Gastrocnemius medialis (tissue), 4 donors: Measurements from ENCODE around the gene RBP4. TPM values are rescaled to one million over a fixed set of nuclear protein-coding genes. Genes with fewer than 3 reads are reported as not detected.

Experiments
- ATAC-seq, 2 donors: fragments of 150-250 bp; one replicate each; pipeline ENCODE4 v1.9.1; 2016
- DNase-seq, 2 donors: peaks; one replicate each; pipeline ENCODE4 v3.0.0-alpha.2; 2019
- H3K27ac ChIP-seq, 4 donors: fragments of 200-600 bp; sonication (generic); 1 replicate in 1 of 4; 2 replicates in 3 of 4; pipeline ENCODE4 v1.5.1; 2016 to 2018; ENCODE audit warnings: mild to moderate bottlenecking in 2 of 4, moderate library complexity in 1 of 4
- H3K27me3 ChIP-seq, 3 donors: fragments of 200-600 bp; sonication (generic) in 2 of 3; 1 replicate in 1 of 3; 2 replicates in 2 of 3; pipeline versions ENCODE4 v1.5.1 to v1.6.0; 2016 to 2019; ENCODE audit warnings: mild to moderate bottlenecking in 1 of 3, moderate library complexity in 1 of 3
- H3K36me3 ChIP-seq, 2 donors: fragments of 200-600 bp; sonication (generic) in 1 of 2; one replicate each; pipeline ENCODE4 v1.5.1; 2017 to 2018
- H3K4me1 ChIP-seq, 2 donors: fragments of 200-600 bp; sonication (generic) in 1 of 2; one replicate each; pipeline ENCODE4 v1.5.1; 2016 to 2017; ENCODE audit warnings: mild to moderate bottlenecking in 2 of 2
- H3K4me3 ChIP-seq, 4 donors: fragments of 200-600 bp; sonication (generic) in 3 of 4; 1 replicate in 1 of 4; 2 replicates in 3 of 4; pipeline ENCODE4 v1.5.1; 2016 to 2019; ENCODE audit warnings: mild to moderate bottlenecking in 2 of 4
- H3K9me3 ChIP-seq, 3 donors: fragments of 200-600 bp; sonication (generic) in 2 of 3; 1 replicate in 1 of 3; 2 replicates in 2 of 3; pipeline ENCODE4 v1.5.1; 2016 to 2019
- CTCF ChIP-seq, 5 experiments: fragments of 450-650 bp in 3 of 5; fragments of 200-600 bp in 2 of 5; sonication (generic) in 2 of 5; IDR thresholded peaks in 4 of 5; conservative IDR thresholded peaks in 1 of 5; 1 replicate in 4 of 5; 2 replicates in 1 of 5; pipeline ENCODE4 v1.5.1; 2016 to 2019; ENCODE audit warnings: antibody characterized with exemption in 5 of 5, mild to moderate bottlenecking in 3 of 5, moderate library complexity in 3 of 5
- POLR2A ChIP-seq, 2 donors: fragments of 450-650 bp; IDR thresholded peaks; one replicate each; pipeline ENCODE4 v1.6.1; 2017; ENCODE audit warnings: antibody characterized with exemption in 2 of 2, mild to moderate bottlenecking in 2 of 2, moderate library complexity in 2 of 2
- in situ Hi-C, 4 donors: fragments of 200-750 bp; cut with MboI; loops; one replicate each; pipeline versions ENCODE4 v1.15.0 to v1.8.0; 2017; ENCODE audit warnings: low sequenced_read_pairs in 4 of 4
- intact Hi-C: fragments of 100-400 bp; cut with DNase I; formaldehyde crosslinking; loops from one replicate; pipeline ENCODE4 v1.15.1; 2023; ENCODE audit warnings: low total_unique reads
- total RNA-seq, 4 donors: library from RNA; depleted of rRNA; stranded (reverse); fragments of >200 nt; gene quantifications; one replicate each; pipeline versions ENCODE4 v1.1.0 to v1.2.3, GENCODE V29; 2016

RBP4 gene
- total RNA-seq, 4 donors from 2014 or later, result 3.8 to 16.2 (median 7.7) TPM

GRCh38 chr10:93604146-93604545, 3.1 kb upstream of the RBP4 start:
- Histone ChIP-seq H3K36me3 (no peaks in the 10 kb centered on the region), H3K27ac (no peak overlapping the region), H3K4me1 (peaks cover 0 to 9% of the 10 kb centered on the region in 2 donors), H3K27me3 (peaks cover 25 to 33% (median 27%) of the 10 kb centered on the region in 3 donors), H3K9me3 (no peaks in the 10 kb centered on the region), H3K4me3 (no peak overlapping the region)
- DNase-seq (no peak), ATAC-seq (no peak)
- TF ChIP-seq POLR2A (IDR thresholded peaks at IDR 0.05) (no peak), CTCF (IDR thresholded peaks at IDR 0.05 in 4 of 5, conservative IDR thresholded peaks at IDR 0.05 in 1 of 5) (no peak)
- intact Hi-C loops, result no loop called here
- in situ Hi-C loops, result no loop called here

- H3K36me3 ChIP-seq, result no peaks in the 10 kb centered on the region
- TF ChIP-seq CTCF (IDR thresholded peaks at IDR 0.05 in 4 of 5, conservative IDR thresholded peaks at IDR 0.05 in 1 of 5) (no peak), POLR2A (IDR thresholded peaks at IDR 0.05) (no peak)
- ATAC-seq (no peak), DNase-seq (no peak)
- no peaks in the 10 kb centered on the region for H3K9me3 ChIP-seq
- in situ Hi-C loops, result no loop called here
- H3K4me1 ChIP-seq, result peaks cover 0 to 9% of the 10 kb centered on the region in 2 donors
- H3K4me3 ChIP-seq, result no peak overlapping the region
- no peak overlapping the region for H3K27ac ChIP-seq
- intact Hi-C loops, result no loop called here
- peaks cover 25 to 33% (median 27%) of the 10 kb centered on the region in 3 donors for H3K27me3 ChIP-seq
Observed at GRCh38 chr10:93603023-93603422, 2.0 kb upstream of the RBP4 start.

- TF ChIP-seq POLR2A (IDR thresholded peaks at IDR 0.05) (no peak), CTCF (IDR thresholded peaks at IDR 0.05 in 4 of 5, conservative IDR thresholded peaks at IDR 0.05 in 1 of 5) (no peak)
- no peak overlapping the region for H3K4me3 ChIP-seq
- no peak overlapping the region for H3K27ac ChIP-seq
Observed at GRCh38 chr10:93601774-93602162, 733 bp upstream of the RBP4 start.

GRCh38 chr10:93600446-93601145, 439 bp downstream of the RBP4 start:
- Histone ChIP-seq H3K4me1 (peaks cover 0 to 9% of the 10 kb centered on the region in 2 donors), H3K27me3 (peaks cover 25 to 33% (median 27%) of the 10 kb centered on the region in 3 donors), H3K36me3 (no peaks in the 10 kb centered on the region), H3K27ac (no peak overlapping the region), H3K9me3 (no peaks in the 10 kb centered on the region), H3K4me3 (peak overlapping the region; percentile 16 to 40 (median 26))
- ATAC-seq (peak in 1 of 2 donors; percentile 23), DNase-seq (no peak)
- intact Hi-C loops (no loop called here), in situ Hi-C loops (no loop called here)
- no peak for TF ChIP-seq POLR2A (IDR thresholded peaks at IDR 0.05)
- TF ChIP-seq CTCF (IDR thresholded peaks at IDR 0.05 in 4 of 5, conservative IDR thresholded peaks at IDR 0.05 in 1 of 5), result no peak

More at GRCh38 chr10:93601774-93602162, 733 bp upstream of the RBP4 start:
- H3K36me3 ChIP-seq, result no peaks in the 10 kb centered on the region
- ATAC-seq (no peak), DNase-seq (no peak)
- in situ Hi-C loops, result no loop called here
- peaks cover 25 to 33% (median 27%) of the 10 kb centered on the region in 3 donors for H3K27me3 ChIP-seq
- H3K4me1 ChIP-seq, result peaks cover 0 to 9% of the 10 kb centered on the region in 2 donors
- no peaks in the 10 kb centered on the region for H3K9me3 ChIP-seq
- intact Hi-C loops, result no loop called here
